ENCODE data around the gene BANF2.

- TF ChIP-seq CEBPB (IDR thresholded peaks at IDR 0.05; ENCODE audit: low read depth, low read length): no peak
- TF ChIP-seq CTCF (conservative IDR thresholded peaks at IDR 0.05; ENCODE audit: low read depth, low read length): no peak
- no peak for TF ChIP-seq POLR2A (IDR thresholded peaks at IDR 0.05; ENCODE audit: low read depth, low read length)
- TF ChIP-seq USF2 (IDR thresholded peaks at IDR 0.05; ENCODE audit: low read depth, low read length): no peak
- TF ChIP-seq NFE2L2 (IDR thresholded peaks at IDR 0.05; ENCODE audit: low read depth, low read length): no peak
- no peak for TF ChIP-seq RCOR1 (IDR thresholded peaks at IDR 0.05; ENCODE audit: insufficient replicate concordance, low read length)
- TF ChIP-seq BHLHE40 (IDR thresholded peaks at IDR 0.05; ENCODE audit: low read depth, low read length): no peak
- no peak for TF ChIP-seq MXI1 (IDR thresholded peaks at IDR 0.05; ENCODE audit: borderline replicate concordance, low read depth, low read length)
- no peak for TF ChIP-seq RAD21 (IDR thresholded peaks at IDR 0.05; ENCODE audit: low read length)
- TF ChIP-seq MAFK (IDR thresholded peaks at IDR 0.05; ENCODE audit: low read depth, low read length): no peak
- TF ChIP-seq SMC3 (IDR thresholded peaks at IDR 0.05; ENCODE audit: low read depth, low read length): no peak
- TF ChIP-seq RFX5 (IDR thresholded peaks at IDR 0.05; ENCODE audit: low read depth, low read length): no peak
Observed at GRCh38 chr20:17667445-17667844, 32.3 kb upstream of the BANF2 start.

All from IMR-90 (cell line).